ENCODE data around the gene STOX2.

GRCh38 chr4:183918696-183919095 is 13.6 kb downstream of the STOX2 start:
- TF ChIP-seq CTCF (IDR thresholded peaks at IDR 0.05; ENCODE audit: insufficient read depth, low read length, poor library complexity, severe bottlenecking) (no peak), EZH2phosphoT487 (conservative IDR thresholded peaks at IDR 0.05; ENCODE audit: low read length) (no peak)
